HPDE6-E6E7 (cell line): ENCODE results near the gene ARHGEF9.

Experiments used
- DNase-seq: peaks from one replicate; pipeline ENCODE4 v3.0.0; 2011; ENCODE audit warnings: missing footprints; ENCODE audit errors: extremely low spot score

The ARHGEF9 gene

DNA sequence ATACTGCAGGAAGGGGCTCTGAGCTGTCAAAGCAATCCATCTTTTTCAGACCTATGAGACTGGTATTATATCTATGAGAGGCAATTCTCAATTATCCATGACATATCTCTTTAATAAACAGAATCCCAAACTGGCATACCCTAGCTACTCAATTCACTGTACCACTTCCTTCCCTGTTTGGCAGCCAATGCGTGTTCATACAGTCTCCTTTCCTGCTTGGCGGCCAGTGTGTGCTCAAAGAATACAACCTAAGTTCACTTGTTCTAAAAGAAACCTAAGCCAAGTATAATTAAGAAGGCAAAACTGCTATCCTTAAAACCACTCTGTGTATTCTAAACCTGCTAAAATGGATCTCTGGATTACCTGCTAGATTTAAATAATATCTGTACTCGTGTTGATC, 38.3 kb downstream of the ARHGEF9 start:
- DNase-seq = no peak

DNA sequence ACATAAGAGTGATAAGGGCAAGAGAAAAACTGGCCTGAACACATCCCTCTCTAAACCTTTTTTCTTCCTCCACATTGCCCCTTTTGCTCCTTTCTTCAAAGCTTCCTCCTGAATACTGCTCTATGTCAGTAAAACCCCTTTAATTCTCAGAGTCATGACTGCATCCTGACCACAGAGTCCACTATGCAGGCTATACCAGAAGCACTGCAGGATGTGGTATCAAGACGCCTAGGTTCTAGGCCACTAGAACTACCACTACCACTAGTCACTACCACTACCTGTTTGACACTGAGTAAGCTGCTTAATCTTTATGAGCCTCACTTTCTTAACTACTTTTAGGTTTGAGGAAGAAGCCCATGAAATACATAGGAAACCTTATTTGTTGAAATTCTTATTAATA, 38.7 kb downstream of the ARHGEF9 start:
- DNase-seq = no peak

GRCh38 chrX:63744850-63745394, 40.1 kb downstream of the ARHGEF9 start:
- DNase-seq = no peak

DNA sequence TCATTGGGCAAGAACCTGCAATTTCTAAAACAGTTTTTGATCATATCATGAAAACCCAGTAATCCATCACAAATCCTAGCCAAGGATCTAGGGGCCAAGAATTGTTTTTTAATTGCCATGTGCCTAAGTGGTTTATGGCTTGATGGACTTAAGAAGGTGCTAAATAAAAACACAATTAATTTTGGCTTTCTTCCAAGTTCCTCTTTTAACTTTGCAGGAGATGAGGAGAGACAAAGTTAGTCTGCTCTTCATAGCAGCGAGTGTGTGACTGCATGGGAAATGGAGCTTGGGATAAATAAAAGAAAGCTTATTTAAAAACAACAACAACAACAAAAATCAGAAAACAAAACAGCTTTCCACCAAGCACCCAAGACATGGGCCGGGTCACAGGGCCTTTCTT, 41.4 kb downstream of the ARHGEF9 start:
- no peak for DNase-seq

- no peak for DNase-seq
These were observed 44.6 kb downstream of the ARHGEF9 start for GRCh38 chrX:63740382-63740781.

DNA sequence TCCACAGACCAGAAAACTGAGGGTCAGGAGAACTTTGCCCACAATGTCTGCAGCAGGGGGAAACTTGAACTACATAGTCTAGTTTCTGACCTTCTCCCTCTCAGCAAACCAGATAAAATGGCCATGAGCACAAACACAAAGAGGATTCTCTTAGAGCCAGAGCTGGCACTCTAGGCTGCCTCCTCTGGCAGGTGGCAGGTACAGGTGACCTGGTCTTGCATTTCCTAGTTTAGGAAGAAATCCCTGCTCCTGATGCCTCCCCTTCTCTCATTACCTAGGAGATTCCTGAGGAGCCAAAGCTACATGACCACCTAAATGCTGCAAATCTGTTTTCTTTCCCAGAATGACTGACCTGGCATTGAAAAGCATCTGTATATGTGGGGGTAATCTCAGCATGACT, 45.1 kb downstream of the ARHGEF9 start:
- no peak for DNase-seq

- no peak for DNase-seq
These were observed 46.3 kb downstream of the ARHGEF9 start for GRCh38 chrX:63738696-63739095.

DNA sequence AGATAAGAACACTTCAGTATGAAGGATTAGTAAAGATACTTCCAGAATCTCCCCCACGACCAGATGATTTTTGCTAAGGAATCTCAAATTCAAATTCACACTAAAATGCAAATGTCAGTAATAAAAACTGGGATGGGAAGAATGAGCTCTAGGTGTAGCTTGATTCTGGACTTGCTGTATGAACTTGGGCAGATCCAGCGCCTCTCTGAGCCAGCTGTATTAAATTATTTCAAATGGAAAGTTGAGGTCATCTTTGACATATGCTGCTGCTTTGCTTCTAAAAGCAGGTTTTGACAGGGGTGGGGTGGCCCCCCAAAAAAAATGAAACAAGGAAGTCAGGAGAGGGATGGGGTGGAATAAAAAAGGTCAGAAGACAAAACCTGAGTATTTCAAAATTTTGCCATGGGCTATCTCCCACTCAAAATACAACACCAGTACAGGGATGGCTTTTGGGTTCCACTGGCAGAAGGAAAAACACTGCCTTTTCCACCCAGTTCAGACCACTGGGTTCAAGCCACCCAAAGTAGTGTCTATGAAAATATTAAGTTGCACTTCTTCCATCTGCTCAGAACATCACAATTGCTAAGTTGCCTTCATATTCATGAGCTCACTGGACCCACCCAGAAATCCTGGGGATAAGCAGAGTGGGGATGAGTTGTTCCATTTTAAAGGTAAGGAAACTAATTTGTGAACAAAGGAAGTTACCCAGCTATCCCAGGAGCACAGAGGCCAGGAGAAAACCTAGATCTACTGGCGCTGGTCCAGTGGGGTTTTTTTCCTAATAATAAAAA, 47.7 kb downstream of the ARHGEF9 start:
- DNase-seq = no peak

GRCh38 chrX:63735882-63736281, 49.1 kb downstream of the ARHGEF9 start:
- DNase-seq = no peak

- no peak for DNase-seq
These were observed 64.7 kb downstream of the ARHGEF9 start for GRCh38 chrX:63720293-63720692.

DNA sequence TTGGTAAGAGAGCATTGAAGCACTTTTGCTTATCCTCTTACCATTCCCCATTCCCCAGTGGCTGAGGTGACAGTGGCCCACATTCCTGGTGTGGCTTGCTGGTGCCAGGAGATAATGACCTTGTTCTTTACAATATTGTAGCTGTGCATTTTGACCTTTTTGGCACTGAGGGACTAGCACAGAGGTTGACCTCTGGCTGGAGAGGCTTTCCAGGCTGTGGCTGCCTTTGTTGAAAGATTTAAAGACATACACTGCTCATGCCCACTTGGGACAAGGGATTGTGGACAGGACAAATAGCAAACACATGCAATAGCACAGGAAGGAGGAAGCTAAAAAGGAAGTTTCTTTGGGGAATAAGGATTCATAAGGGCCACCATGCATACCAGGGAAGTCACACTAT, 65.4 kb downstream of the ARHGEF9 start:
- DNase-seq = no peak

GRCh38 chrX:63718010-63718694, 66.9 kb downstream of the ARHGEF9 start:
- DNase-seq = no peak

DNA sequence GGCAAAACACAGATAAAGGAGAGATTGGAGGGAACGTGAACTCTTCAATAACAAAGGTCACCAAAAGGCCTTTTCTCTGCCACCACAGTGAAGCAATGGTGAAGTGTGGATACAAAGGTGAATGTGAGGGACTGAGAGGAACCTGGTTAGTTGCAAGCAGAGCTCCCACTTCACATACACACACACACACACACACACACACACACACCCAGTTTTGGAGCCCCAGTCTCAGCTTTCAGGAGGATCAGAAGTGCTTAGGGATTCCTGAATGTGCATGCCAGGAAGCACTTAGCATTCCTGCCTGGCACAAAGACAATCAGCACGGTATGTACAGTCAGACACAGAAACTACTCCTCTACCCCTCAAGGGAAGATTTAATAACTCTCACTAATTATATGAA, 71.5 kb downstream of the ARHGEF9 start:
- DNase-seq = no peak

- no peak for DNase-seq
These were observed 76.2 kb downstream of the ARHGEF9 start for GRCh38 chrX:63708801-63709200.

- no peak for DNase-seq
These were observed 82.5 kb downstream of the ARHGEF9 start for GRCh38 chrX:63702556-63702955.

- DNase-seq = peak; percentile 28
These were observed 97.9 kb downstream of the ARHGEF9 start for GRCh38 chrX:63686878-63687714.

GRCh38 chrX:63680423-63680822, 104.6 kb downstream of the ARHGEF9 start:
- no peak for DNase-seq

- DNase-seq = no peak
These were observed 105.6 kb downstream of the ARHGEF9 start for GRCh38 chrX:63679432-63679831.

- no peak for DNase-seq
These were observed 109.3 kb downstream of the ARHGEF9 start for GRCh38 chrX:63675716-63676115.

DNA sequence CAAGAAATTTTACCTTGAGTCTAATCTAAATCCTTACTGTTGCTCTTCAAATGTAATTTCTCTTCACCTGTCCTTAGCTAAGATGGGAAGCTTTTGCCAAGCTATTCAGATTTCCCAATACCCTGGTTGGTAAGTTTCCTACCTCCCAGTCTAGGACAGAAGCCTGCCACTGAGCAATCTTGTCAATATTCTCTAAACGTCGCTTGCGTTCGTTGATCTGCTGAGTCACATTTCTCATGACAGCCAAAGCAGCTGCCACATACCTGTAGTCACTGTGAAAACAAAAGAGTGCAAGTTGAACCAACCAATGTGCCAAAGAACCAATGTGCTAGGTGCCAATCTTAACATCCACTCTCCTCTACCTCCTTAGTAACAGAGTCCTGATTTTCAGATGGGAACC, 111.1 kb downstream of the ARHGEF9 start:
- DNase-seq = no peak

DNA sequence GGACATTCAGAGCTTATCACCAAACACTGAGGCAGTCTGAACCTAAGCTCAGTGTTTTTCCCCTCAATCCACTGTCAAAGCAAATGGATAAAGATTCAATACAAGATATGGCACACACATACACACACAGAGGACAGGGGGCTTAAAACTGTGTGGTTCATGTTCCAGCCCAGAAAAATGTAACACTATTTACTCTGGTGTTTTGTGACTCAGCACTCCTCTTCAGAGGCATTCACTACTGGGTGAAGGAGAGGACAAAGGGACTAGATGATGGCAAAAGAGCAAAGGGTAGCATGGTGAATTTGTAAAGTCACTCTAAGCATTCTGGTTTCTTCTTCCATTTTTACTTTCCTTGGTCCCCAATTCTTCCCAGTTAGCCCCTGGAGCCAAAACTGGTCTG, 120.3 kb downstream of the ARHGEF9 start:
- DNase-seq = no peak

DNA sequence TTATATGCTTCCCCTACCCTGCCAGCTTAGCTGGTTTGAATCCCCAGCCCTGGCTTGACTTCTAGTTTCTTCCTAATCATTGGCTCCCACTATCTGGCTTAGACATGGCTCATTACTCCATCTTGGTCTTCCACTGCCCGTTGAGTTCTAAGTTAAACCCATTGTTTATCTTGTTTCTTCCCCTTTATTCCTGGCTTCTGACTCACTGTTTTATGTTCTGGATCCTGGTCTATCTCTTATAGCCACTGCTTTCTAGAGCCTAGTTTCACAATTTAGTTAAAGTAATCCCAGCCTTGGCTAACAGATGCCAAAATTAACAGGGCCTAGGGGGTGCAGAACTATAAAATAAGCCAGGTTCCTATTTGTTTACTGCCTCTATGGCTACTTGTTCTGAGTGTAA, 120.9 kb downstream of the ARHGEF9 start:
- DNase-seq = no peak
